ENCODE measurements around the gene SMARCAL1.

Gene SMARCAL1

GRCh38 chr2:216428618-216429350, 16.5 kb downstream of the SMARCAL1 start:
- DNase-seq, result no peak

GRCh38 chr2:216429428-216429827, 17.1 kb downstream of the SMARCAL1 start:
- DNase-seq, result no peak

- no peak for DNase-seq
These were observed 18.7 kb downstream of the SMARCAL1 start for GRCh38 chr2:216430811-216431530.

- DNase-seq, result no peak
These were observed 19.2 kb downstream of the SMARCAL1 start for GRCh38 chr2:216431531-216431856.

GRCh38 chr2:216436383-216436782, 24.1 kb downstream of the SMARCAL1 start:
- DNase-seq, result no peak

GRCh38 chr2:216441308-216442010, 29.2 kb downstream of the SMARCAL1 start:
- DNase-seq, result no peak

GRCh38 chr2:216445501-216445900, 33.2 kb downstream of the SMARCAL1 start:
- DNase-seq, result no peak

- DNase-seq, result no peak
These were observed 34.1 kb downstream of the SMARCAL1 start for GRCh38 chr2:216446343-216446742.

GRCh38 chr2:216447293-216447692, 35.0 kb downstream of the SMARCAL1 start:
- no peak for DNase-seq

- DNase-seq, result no peak
These were observed 36.5 kb downstream of the SMARCAL1 start for GRCh38 chr2:216448829-216449228.

GRCh38 chr2:216450346-216450745, 38.1 kb downstream of the SMARCAL1 start:
- DNase-seq, result no peak

GRCh38 chr2:216450784-216451183, 38.5 kb downstream of the SMARCAL1 start:
- DNase-seq, result no peak

GRCh38 chr2:216453955-216454614, 41.8 kb downstream of the SMARCAL1 start:
- no peak for DNase-seq

- DNase-seq, result no peak
These were observed 50.9 kb downstream of the SMARCAL1 start for GRCh38 chr2:216463148-216463547.

- no peak for DNase-seq
These were observed 51.9 kb downstream of the SMARCAL1 start for GRCh38 chr2:216464104-216464720.

- no peak for DNase-seq
These were observed 53.4 kb downstream of the SMARCAL1 start for GRCh38 chr2:216465579-216466195.

- no peak for DNase-seq
These were observed 55.6 kb downstream of the SMARCAL1 start for GRCh38 chr2:216467845-216468244.

- no peak for DNase-seq
These were observed 57.4 kb downstream of the SMARCAL1 start for GRCh38 chr2:216469661-216470060.

- DNase-seq, result no peak
These were observed 60.9 kb downstream of the SMARCAL1 start for GRCh38 chr2:216473187-216473586.

- DNase-seq, result no peak
These were observed 62.8 kb downstream of the SMARCAL1 start for GRCh38 chr2:216474925-216475670.

- no peak for DNase-seq
These were observed 63.5 kb downstream of the SMARCAL1 start for GRCh38 chr2:216475767-216476166.
